HCT116 (cell line): ENCODE data around the gene SDE2. TPM values are rescaled to one million over a fixed set of nuclear protein-coding genes. Genes with fewer than 3 reads are reported as not detected.

Experiments
- ATAC-seq: fragments of 200-7000 bp; cut with Tn5 transposase; 2 replicates; pipeline ENCODE4 v1.9.1; 2020; ENCODE audit warnings: mild to moderate bottlenecking, moderate library complexity
- BruUV-seq: library from RNA; stranded (reverse); fragments of 400-500 nt; replicated peaks from 2 replicates; lab custom pipeline; 2021; lab: Mats Ljungman, UMichigan
- CTCF ChIA-PET: fragments of 300-600 bp; sonication (Branson Sonifier 250); formaldehyde crosslinking; loops from one replicate; lab custom pipeline; 2021; ENCODE audit warnings: antibody characterized with exemption; lab: Charles Lee
- POLR2A ChIA-PET: fragments of 300-600, 350-600 bp; sonication (Branson Sonifier 250); formaldehyde crosslinking; loops from one replicate; lab custom pipeline; 2021; ENCODE audit warnings: antibody characterized with exemption; lab: Charles Lee
- RAD21 ChIA-PET, 2 experiments: fragments of 300-600 bp; sonication (Branson Sonifier 250); formaldehyde crosslinking; loops; one replicate each; lab custom pipeline; 2023; ENCODE audit warnings: low total read pairs in 2 of 2; ENCODE audit not compliant: uncharacterized antibody in 2 of 2, unreplicated experiment in 2 of 2, low non-redundant PET in 1 of 2; lab: Charles Lee
- DNase-seq: peaks from one replicate; pipeline ENCODE4 v3.0.0-alpha.2; 2010; ENCODE audit warnings: low read depth, low spot score
- H2AFZ ChIP-seq: fragments of 200-600 bp; shearing (Covaris generic), sonication (generic); 2 replicates; pipeline ENCODE4 v1.6.1; 2017; ENCODE audit warnings: low read depth, mixed run types, mixed read lengths, antibody characterized with exemption, low read length; ENCODE audit not compliant: poor library complexity, severe bottlenecking
- H3K27ac ChIP-seq: 2 replicates; pipeline ENCODE4 v1.5.1; 2012; ENCODE audit warnings: low read depth, low read length
- H3K27me3 ChIP-seq: fragments of 200-600 bp; sonication (generic); 2 replicates; pipeline ENCODE4 v1.6.1; 2016; ENCODE audit warnings: mixed run types, low read length, mixed read lengths; ENCODE audit not compliant: insufficient read depth
- H3K36me3 ChIP-seq, 2 experiments: fragments of 200-500 bp in 1 of 2; fragments of 200-600 bp in 1 of 2; sonication (Bioruptor generic) in 1 of 2; sonication (generic) in 1 of 2; 2 replicates each; pipeline versions ENCODE4 v1.5.1 to v1.6.1; 2014 to 2016; ENCODE audit warnings: low read length in 2 of 2, inconsistent platforms in 1 of 2, mixed read lengths in 1 of 2, mixed run types in 1 of 2; ENCODE audit not compliant: insufficient read depth in 2 of 2, control insufficient read depth in 1 of 2
- H3K4me1 ChIP-seq, 2 experiments: fragments of 200-600 bp in 1 of 2; sonication (generic) in 1 of 2; 2 replicates each; pipeline versions ENCODE4 v1.5.1 to v1.6.1; 2012 to 2017; ENCODE audit warnings: low read length in 2 of 2, inconsistent platforms in 1 of 2, mild to moderate bottlenecking in 1 of 2, mixed read lengths in 1 of 2, mixed run types in 1 of 2, moderate library complexity in 1 of 2; ENCODE audit not compliant: insufficient read depth in 2 of 2, control insufficient read depth in 1 of 2
- H3K4me2 ChIP-seq: fragments of 200-600 bp; sonication (generic); 2 replicates; pipeline ENCODE4 v1.6.1; 2017; ENCODE audit warnings: mixed run types, low read length, mixed read lengths
- H3K4me3 ChIP-seq, 2 experiments: fragments of 200-600 bp in 1 of 2; sonication (generic) in 1 of 2; replicated peaks in 1 of 2; 2 replicates each; pipeline ENCODE4 v1.5.1; 2011 to 2016; ENCODE audit warnings: low read length in 2 of 2, control low read depth in 1 of 2, low read depth in 1 of 2, mild to moderate bottlenecking in 1 of 2, mixed read lengths in 1 of 2, mixed run types in 1 of 2
- H3K79me2 ChIP-seq: fragments of 200-600 bp; sonication (generic); 2 replicates; pipeline ENCODE4 v1.6.1; 2017; ENCODE audit warnings: mild to moderate bottlenecking, mixed run types, low read length, moderate library complexity, mixed read lengths; ENCODE audit not compliant: insufficient read depth
- H3K9ac ChIP-seq: fragments of 200-600 bp; sonication (generic); 2 replicates; pipeline ENCODE4 v1.6.1; 2016; ENCODE audit warnings: low read length, mixed read lengths
- H3K9me2 ChIP-seq: fragments of 200-600 bp; sonication (generic), shearing (Covaris generic); 2 replicates; pipeline ENCODE4 v1.6.1; 2017; ENCODE audit warnings: mixed run types, mild to moderate bottlenecking, moderate library complexity; ENCODE audit not compliant: insufficient read depth
- H3K9me3 ChIP-seq, 2 experiments: fragments of 200-500 bp in 1 of 2; fragments of 200-600 bp in 1 of 2; sonication (Bioruptor generic) in 1 of 2; sonication (generic) in 1 of 2; 2 replicates each; pipeline ENCODE4 v1.6.1; 2014 to 2017; ENCODE audit warnings: low read length in 2 of 2, mixed read lengths in 2 of 2, inconsistent platforms in 1 of 2, low read depth in 1 of 2, mild to moderate bottlenecking in 1 of 2, mixed run types in 1 of 2, moderate library complexity in 1 of 2; ENCODE audit not compliant: control insufficient read depth in 1 of 2, insufficient read depth in 1 of 2
- H4K20me1 ChIP-seq: fragments of 200-600 bp; sonication (generic), shearing (Covaris generic); 2 replicates; pipeline ENCODE4 v1.6.1; 2017; ENCODE audit warnings: mixed run types, mild to moderate bottlenecking, moderate library complexity; ENCODE audit not compliant: insufficient read depth
- CBX3 ChIP-seq: IDR thresholded peaks from 2 replicates; pipeline ENCODE4 v1.6.1; 2012; ENCODE audit warnings: low read depth
- CEBPB ChIP-seq: IDR thresholded peaks from 2 replicates; pipeline ENCODE4 v1.6.1; 2012; ENCODE audit warnings: low read depth
- CTCF ChIP-seq, 3 experiments: fragments of 200-600 bp in 1 of 3; sonication (generic) in 1 of 3; IDR thresholded peaks in 2 of 3; conservative IDR thresholded peaks in 1 of 3; 2 replicates each; pipeline ENCODE4 v1.5.1; 2012 to 2017; ENCODE audit warnings: low read depth in 2 of 3, low read length in 2 of 3, antibody characterized with exemption in 1 of 3, borderline replicate concordance in 1 of 3, control low read depth in 1 of 3, mild to moderate bottlenecking in 1 of 3, mixed read lengths in 1 of 3, mixed run types in 1 of 3, moderate library complexity in 1 of 3; ENCODE audit not compliant: insufficient read depth in 1 of 3
- EGR1 ChIP-seq: IDR thresholded peaks from 2 replicates; pipeline ENCODE4 v1.6.1; 2012; ENCODE audit warnings: low read depth
- EZH2 ChIP-seq: fragments of 200-600 bp; sonication (generic); IDR thresholded peaks from 2 replicates; pipeline ENCODE4 v1.6.1; 2017; ENCODE audit warnings: antibody characterized with exemption, mixed run types
- EZH2phosphoT487 ChIP-seq: fragments of 200-600 bp; IDR thresholded peaks from 2 replicates; pipeline ENCODE4 v1.6.1; 2018; ENCODE audit warnings: antibody characterized with exemption, borderline replicate concordance
- FOSL1 ChIP-seq: IDR thresholded peaks from 2 replicates; pipeline ENCODE4 v1.6.1; 2012; ENCODE audit warnings: low read depth
- MAX ChIP-seq: IDR thresholded peaks from 2 replicates; pipeline ENCODE4 v1.6.1; 2012
- POLR2A ChIP-seq: IDR thresholded peaks from 2 replicates; pipeline ENCODE4 v1.7.0; 2011; ENCODE audit warnings: borderline replicate concordance; ENCODE audit not compliant: insufficient read depth, insufficient read length; ENCODE audit errors: extremely low read depth
- RAD21 ChIP-seq: IDR thresholded peaks from 2 replicates; pipeline ENCODE4 v1.6.1; 2012; ENCODE audit warnings: low read depth, mild to moderate bottlenecking
- SIN3A ChIP-seq: IDR thresholded peaks from 2 replicates; pipeline ENCODE4 v1.6.1; 2012; ENCODE audit warnings: low read depth
- SP1 ChIP-seq: IDR thresholded peaks from 2 replicates; pipeline ENCODE4 v1.6.1; 2012; ENCODE audit warnings: low read depth
- SRF ChIP-seq: IDR thresholded peaks from 2 replicates; pipeline ENCODE4 v1.6.1; 2012; ENCODE audit warnings: low read depth
- TCF7L2 ChIP-seq: IDR thresholded peaks from 2 replicates; pipeline ENCODE4 v1.7.0; 2011; ENCODE audit warnings: borderline replicate concordance, inconsistent platforms; ENCODE audit not compliant: insufficient read depth, insufficient read length; ENCODE audit errors: extremely low read depth
- YY1 ChIP-seq: IDR thresholded peaks from 2 replicates; pipeline ENCODE4 v1.6.1; 2011; ENCODE audit warnings: low read length, low read depth, moderate library complexity, mild to moderate bottlenecking; ENCODE audit not compliant: insufficient replicate concordance; ENCODE audit errors: extremely low read depth
- ZFX ChIP-seq: fragments of 450-650 bp; IDR thresholded peaks from 2 replicates; pipeline ENCODE4 v1.6.1; 2017
- ZNF274 ChIP-seq: fragments of 200-500 bp; sonication (Bioruptor generic); IDR thresholded peaks from 2 replicates; pipeline ENCODE4 v1.6.1; 2014; ENCODE audit warnings: mild to moderate bottlenecking, low read depth, low read length, inconsistent platforms
- intact Hi-C: fragments of 100-400 bp; cut with micrococcal nuclease; formaldehyde crosslinking; loops from 2 replicates; pipeline ENCODE4 v1.10.0; 2022
- total RNA-seq: library from RNA; stranded (reverse); gene quantifications from one replicate; pipeline ENCODE4 v1.2.1, GENCODE V29; 2021; ENCODE audit not compliant: unreplicated experiment
- TF ChIP-seq, protein P1 (sequence below): IDR thresholded peaks from 2 replicates; pipeline ENCODE4 v1.6.1; 2011; ENCODE audit warnings: mild to moderate bottlenecking, low read length, moderate library complexity; ENCODE audit not compliant: insufficient replicate concordance; ENCODE audit errors: extremely low read depth
- TF ChIP-seq, protein P2 (sequence below): IDR thresholded peaks from 2 replicates; pipeline ENCODE4 v1.6.1; 2012; ENCODE audit warnings: low read depth

Gene SDE2
- total RNA-seq, 1 experiment from 2014 or later: 22.5 TPM

- TF ChIP-seq CBX3 (no peak), ZFX (no peak)
Observed at GRCh38 chr1:225941942-225942222, 57.3 kb downstream of the SDE2 start (continued).

GRCh38 chr1:225941187-225941941 is 57.8 kb downstream of the SDE2 start, which contains the start of gene LEFTY2:
Gene LEFTY2, minus strand, starts transcription at chr1:225941220. Its CDS starts 80 bp downstream, at chr1:225941140.
- no peaks in the 10 kb centered on the region for H3K9me3 ChIP-seq
- DNase-seq: no peak
- ChIA-PET RAD21 (no interaction called here), CTCF (no interaction called here), POLR2A (no interaction called here)
- H3K4me3 ChIP-seq: no peak within 1 kb of the TSS
- H3K27me3 ChIP-seq: no peaks in the 10 kb centered on the region
- no peaks in the 10 kb centered on the region; a peak in 1 of 4 replicates for H3K4me1 ChIP-seq
- ATAC-seq: no peak
- H3K9ac ChIP-seq: no peak within 1 kb of the TSS
- H2AFZ ChIP-seq: no peak within 1 kb of the TSS
- intact Hi-C loops: no loop called here
- H3K4me2 ChIP-seq: no peak within 1 kb of the TSS
- H3K79me2 ChIP-seq: no peaks in the 10 kb centered on the region
- BruUV-seq: no TSS peak
- no peaks in the 10 kb centered on the region for H4K20me1 ChIP-seq
- H3K27ac ChIP-seq: no peak within 1 kb of the TSS
- H3K36me3 ChIP-seq: no peaks in the 10 kb centered on the region
- H3K9me2 ChIP-seq: no peaks in the 10 kb centered on the region
- TF ChIP-seq, protein P1, sequence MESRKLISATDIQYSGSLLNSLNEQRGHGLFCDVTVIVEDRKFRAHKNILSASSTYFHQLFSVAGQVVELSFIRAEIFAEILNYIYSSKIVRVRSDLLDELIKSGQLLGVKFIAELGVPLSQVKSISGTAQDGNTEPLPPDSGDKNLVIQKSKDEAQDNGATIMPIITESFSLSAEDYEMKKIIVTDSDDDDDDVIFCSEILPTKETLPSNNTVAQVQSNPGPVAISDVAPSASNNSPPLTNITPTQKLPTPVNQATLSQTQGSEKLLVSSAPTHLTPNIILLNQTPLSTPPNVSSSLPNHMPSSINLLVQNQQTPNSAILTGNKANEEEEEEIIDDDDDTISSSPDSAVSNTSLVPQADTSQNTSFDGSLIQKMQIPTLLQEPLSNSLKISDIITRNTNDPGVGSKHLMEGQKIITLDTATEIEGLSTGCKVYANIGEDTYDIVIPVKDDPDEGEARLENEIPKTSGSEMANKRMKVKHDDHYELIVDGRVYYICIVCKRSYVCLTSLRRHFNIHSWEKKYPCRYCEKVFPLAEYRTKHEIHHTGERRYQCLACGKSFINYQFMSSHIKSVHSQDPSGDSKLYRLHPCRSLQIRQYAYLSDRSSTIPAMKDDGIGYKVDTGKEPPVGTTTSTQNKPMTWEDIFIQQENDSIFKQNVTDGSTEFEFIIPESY: no peak
- TF ChIP-seq CTCF (IDR thresholded peaks at IDR 0.05 in 2 of 3, conservative IDR thresholded peaks at IDR 0.05 in 1 of 3; ENCODE audit: borderline replicate concordance in 1 of 3, insufficient read depth in 1 of 3, low read depth in 2 of 3, low read length in 2 of 3) (no peak), ZFX (no peak), SRF (no peak), MAX (no peak), ZNF274 (no peak), SIN3A (no peak), SP1 (no peak), EZH2 (no peak), POLR2A (no peak), FOSL1 (no peak), RAD21 (no peak), EGR1 (no peak), EZH2phosphoT487 (no peak), TCF7L2 (no peak), CEBPB (no peak), YY1 (no peak)
- TF ChIP-seq, protein P2, sequence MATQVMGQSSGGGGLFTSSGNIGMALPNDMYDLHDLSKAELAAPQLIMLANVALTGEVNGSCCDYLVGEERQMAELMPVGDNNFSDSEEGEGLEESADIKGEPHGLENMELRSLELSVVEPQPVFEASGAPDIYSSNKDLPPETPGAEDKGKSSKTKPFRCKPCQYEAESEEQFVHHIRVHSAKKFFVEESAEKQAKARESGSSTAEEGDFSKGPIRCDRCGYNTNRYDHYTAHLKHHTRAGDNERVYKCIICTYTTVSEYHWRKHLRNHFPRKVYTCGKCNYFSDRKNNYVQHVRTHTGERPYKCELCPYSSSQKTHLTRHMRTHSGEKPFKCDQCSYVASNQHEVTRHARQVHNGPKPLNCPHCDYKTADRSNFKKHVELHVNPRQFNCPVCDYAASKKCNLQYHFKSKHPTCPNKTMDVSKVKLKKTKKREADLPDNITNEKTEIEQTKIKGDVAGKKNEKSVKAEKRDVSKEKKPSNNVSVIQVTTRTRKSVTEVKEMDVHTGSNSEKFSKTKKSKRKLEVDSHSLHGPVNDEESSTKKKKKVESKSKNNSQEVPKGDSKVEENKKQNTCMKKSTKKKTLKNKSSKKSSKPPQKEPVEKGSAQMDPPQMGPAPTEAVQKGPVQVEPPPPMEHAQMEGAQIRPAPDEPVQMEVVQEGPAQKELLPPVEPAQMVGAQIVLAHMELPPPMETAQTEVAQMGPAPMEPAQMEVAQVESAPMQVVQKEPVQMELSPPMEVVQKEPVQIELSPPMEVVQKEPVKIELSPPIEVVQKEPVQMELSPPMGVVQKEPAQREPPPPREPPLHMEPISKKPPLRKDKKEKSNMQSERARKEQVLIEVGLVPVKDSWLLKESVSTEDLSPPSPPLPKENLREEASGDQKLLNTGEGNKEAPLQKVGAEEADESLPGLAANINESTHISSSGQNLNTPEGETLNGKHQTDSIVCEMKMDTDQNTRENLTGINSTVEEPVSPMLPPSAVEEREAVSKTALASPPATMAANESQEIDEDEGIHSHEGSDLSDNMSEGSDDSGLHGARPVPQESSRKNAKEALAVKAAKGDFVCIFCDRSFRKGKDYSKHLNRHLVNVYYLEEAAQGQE: no peak
